ENCODE measurements around the gene HECW1.
"Not testable (repeated sequence)": the region's sequence is repeated elsewhere in the genome, so short reads cannot be mapped to it uniquely, and the experiment has no call there.

The HECW1 gene

DNA sequence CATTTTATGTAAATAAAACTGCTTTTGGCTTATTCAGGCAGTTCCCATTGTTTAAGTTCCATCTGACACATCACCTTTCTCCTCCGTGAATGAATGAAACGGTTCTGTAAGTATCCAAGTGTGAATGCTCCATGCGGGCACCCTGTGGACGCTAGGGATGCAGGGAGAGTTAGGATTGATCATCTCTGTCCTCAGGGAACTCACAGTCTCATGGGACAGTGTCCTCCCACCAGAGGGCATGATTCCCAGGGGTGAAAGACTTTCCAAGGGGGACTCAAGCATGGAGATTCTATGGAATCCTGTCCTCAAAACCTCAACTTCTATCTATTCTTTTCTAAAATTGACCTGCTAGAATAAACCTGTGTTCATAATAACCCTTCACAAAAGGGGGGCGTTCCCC lies 98.8 kb downstream of the HECW1 start:
- DNase-seq: no peak

DNA sequence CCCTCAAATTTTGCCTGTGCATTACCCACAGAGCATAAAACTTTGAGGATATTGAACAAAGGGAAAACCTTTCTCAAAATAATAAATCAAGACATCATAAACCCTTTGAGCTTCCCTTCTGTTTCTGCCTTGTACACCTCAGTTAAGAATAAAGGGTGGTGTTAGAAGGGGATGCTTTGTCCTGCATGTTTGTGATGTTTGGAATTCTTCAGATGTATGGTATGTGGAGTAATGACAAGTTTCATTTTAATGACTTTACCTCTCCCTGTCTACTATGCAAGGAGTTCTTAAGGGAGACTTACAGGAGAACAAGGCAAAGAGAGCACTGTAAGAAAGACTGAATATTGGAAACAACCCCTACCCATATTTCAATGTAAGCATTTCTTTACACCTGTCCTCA lies 99.2 kb downstream of the HECW1 start:
- DNase-seq: no peak

DNA sequence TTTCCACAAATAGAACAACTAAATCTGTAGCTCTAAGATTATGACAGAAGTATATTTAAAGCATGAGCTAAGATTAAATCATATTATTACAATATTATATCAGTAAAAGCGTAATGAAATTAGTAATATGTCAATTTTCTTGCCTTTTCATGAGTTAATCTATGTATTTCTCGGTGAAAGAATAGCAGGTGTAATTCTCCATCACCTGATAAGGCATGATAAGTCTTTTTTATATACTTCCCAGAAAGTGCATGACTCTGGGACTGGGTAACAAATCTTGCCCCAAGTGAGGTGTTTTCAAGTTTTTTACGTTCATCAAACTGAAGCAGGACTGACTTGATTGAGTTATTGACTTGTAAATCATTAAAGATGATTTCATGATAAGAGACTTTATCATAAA lies 100.5 kb downstream of the HECW1 start:
- DNase-seq: no peak

DNA sequence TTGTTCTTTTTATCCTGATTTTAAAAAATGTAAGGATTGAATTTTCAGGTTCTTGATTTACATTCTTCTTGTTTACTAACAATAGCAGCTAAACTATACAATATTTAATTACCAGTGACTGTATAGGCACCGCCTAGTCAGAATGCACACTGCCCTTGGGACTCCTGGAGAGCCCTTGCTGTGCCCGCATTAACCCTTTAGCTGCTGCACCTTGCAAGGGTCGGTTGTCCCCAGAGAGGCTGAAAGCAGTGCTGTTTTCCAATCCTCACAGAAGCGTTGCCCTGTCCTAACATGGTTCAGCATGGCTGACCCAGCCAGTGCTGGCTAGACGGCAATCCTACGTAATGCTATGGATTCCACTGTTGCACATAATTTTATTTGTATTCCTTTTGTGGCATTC lies 102.6 kb downstream of the HECW1 start:
- no peak for DNase-seq

DNA sequence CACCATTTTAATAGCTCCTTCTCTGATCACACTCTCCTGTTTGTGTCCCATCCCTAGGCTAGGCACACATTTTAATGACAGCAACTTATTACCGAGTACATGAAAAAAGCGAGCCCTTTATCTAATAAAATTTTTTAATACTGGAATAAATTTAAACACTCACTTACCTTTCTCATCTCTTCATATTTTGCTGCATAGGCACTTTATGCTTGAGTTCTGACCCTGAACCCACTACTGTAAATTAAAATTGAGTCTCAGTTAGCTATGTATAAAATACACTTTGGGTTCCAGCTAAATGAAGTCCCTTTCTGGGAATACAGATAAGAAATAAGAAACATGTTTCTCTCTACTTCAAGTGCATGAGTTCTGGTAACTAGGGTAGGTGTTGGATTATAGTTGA lies 104.6 kb downstream of the HECW1 start:
- no peak for DNase-seq

DNA sequence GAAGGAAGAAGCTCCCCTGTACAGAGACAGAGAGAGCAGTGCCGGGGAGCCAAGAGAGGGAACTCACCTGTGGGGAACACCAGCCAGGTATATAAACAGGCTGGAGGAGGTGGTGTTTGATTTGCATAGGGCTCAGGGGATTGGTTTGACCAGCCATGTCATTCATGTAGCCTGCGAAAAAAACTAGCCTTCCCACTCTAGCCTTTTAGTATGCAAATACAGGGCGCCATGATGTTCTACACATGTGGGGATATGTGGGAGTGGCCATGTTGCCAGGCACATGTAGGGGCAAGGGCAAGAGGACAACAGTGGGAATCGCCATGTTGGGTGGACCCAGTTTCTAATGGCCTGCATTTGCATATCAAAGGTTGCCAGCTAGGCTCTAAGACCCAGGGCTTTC lies 106.5 kb downstream of the HECW1 start:
- DNase-seq: not testable (repeated sequence)

DNA sequence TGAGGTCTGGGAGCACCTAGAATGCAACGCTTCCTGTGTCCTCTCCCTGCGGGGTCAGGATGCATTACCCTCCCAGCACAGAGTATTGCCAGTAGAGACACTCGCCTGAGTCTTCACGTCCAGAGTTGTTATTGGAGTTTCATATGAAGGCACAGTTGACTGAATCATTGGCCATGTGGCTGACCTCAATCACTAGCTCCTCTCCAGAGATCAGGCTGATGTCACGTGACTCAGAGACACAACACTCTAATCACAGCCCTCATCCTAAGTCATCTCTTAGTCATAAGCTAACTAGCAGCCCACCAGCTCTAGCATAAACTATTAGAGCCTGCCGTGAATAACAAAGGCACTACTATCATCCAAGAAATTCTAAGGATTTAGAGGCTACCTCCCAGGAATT lies 107.8 kb downstream of the HECW1 start:
- DNase-seq: no peak

DNA sequence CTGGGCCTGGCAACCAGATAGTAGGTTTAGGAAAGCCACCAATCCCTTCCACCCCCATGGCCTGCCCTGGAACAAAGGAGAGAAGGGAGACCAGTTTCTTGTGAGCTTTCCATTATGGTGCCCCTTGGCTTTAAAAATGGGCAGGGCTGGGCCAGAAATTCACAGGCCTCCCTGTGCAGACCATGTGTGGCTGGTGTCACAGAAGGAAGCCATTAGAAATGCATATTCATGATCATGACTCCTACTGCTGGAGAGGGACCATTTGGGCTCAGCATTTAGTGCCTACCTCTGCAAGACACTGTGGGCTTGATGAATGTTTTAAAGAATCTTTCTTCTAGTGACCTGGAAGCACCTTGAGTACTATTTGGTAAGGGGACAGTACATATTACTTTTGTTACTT lies 108.3 kb downstream of the HECW1 start:
- no peak for DNase-seq

DNA sequence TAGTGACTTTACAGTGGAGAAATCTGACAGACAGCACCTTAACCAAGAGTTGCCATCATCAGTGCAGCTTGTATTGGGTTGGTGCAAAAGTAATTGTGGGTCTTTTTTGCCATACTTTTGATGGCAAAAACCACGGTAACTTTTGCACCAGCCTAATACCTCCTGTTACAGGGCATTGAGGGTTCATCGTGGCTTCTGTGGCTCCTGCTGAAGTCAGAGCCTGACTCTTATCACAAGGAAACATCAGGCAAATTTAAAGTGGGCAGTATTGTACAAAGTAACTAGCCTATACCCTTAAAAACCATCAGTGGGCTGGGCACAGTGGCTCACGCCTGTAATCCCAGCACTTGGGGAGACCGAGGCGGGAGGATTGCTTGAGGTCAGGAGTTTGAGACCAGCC lies 117.4 kb downstream of the HECW1 start:
- DNase-seq: no peak

DNA sequence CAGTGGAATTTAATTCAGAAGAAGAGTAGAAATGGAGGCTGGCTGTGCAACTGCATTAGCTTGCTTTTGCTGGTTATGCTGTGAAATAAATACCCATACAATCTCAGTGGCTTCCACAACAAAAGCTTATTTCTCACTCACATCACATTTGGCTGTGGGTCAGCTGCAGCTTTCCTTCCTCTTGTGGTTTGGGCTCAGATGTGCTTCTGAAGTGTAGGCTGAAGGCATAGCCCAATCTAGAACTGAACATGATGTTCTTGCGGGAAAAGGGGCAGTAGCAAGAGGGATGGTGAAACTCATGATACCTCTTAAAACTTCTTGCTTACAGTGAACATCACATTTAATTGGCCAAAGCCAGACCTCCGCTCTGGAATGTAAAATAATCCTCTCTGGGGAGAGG lies 119.9 kb downstream of the HECW1 start:
- DNase-seq: no peak

DNA sequence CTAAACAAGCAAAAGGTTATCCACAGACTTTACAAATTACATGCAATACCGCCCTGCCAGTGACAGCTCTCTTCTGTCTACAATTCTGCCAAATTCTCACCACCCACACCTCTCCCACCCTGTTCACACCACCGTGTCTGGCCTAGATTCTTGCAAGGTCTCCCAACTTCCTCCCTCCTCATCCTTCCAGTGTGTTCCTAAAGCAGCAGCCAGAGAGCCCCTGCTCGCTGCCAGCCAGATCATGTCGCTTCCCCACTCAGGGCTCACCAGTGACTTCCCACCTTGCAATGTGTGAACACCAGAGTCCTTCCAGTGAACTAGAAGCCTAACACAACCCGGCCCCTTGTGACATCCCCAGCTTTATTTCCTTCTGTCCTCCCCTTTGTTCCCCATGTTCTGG lies 121.6 kb downstream of the HECW1 start:
- DNase-seq: no peak

DNA sequence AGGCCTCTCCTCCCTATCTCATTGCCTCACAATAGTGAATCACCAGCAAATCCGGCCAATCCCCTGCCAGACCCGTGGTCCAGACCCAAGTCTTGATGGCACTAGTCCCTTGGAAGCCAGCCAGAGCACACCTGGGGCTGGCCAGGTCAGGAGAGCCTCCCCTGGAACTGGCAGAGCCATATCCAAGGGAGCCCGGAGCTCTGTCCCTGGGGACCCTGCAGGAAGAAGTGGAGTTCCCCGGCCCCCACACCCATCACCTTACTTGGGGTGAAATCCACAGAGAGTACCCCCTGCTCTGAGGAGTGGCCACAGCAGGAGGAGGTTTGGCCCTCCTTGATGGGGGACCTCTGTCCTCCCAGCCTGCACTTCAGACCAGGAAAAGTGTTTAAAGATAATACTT lies 122.5 kb downstream of the HECW1 start:
- DNase-seq: no peak

DNA sequence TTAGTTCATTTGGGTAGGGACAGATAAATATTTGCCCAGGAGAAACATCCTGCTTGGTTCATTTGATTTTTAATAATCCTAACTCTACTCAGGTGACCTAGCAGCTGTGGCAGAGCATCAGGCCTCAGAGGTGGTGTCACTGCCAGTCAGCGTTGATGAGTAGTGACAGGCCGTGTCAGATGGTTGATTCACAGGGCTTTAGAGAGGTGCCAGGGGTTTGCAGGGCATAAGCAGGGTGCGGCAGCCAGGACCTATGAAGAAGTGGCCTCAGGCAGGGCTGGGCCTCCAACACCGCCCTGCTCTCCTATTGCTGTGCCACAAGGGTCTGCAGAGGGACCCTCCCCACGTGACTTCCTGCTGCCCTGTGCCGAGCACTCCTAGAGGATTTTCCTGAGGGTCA lies 128.1 kb downstream of the HECW1 start:
- DNase-seq: no peak

DNA sequence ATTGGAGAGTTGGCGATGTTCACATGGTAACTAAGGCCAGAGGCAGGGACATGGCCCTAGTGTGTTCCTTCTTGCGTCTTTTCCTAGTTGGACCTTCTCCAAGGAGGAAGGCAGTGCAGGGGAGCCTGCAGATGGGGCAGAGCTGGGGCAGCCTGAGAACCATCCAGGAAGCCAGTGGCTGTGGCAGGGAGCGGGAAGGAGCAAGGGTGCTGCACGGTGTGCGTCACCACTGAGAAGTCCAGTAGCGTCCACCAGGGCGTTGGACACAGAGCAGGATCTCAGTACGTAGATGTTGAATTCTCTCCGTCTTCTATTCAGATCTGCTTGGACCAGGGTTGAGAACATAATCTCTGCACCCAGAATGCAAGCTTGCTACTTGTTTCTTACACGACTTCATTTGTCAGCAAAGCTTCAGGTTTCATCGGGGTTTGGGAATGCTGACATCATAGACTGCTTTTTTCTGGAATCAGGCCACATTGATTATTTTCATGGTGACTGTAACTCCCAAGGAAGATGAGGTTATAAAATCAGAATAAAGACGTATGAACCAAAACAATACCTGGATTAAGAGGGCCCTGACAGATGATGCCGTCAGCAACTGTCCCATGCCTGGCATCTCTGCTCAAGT lies 130.3 kb downstream of the HECW1 start:
- no peak for DNase-seq

DNA sequence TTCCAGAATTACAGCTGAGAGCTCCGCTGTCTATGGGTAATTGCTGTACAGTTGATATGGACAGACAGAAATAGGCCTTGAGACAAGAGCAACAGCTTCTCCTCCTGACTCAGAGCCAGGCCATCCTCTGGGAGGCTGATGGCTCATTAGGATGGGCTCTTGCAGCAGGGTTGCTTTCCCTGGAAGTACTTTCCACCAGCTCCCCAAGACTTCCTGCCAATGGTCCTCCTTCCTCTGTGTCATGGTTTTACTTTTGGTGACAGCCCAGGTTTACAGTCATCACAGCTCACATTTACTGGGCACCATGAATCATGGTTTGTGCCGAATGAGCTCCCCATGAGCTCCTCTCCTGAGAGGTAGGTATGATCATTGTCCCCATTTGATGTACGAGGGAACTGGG lies 131.8 kb downstream of the HECW1 start:
- DNase-seq: no peak

DNA sequence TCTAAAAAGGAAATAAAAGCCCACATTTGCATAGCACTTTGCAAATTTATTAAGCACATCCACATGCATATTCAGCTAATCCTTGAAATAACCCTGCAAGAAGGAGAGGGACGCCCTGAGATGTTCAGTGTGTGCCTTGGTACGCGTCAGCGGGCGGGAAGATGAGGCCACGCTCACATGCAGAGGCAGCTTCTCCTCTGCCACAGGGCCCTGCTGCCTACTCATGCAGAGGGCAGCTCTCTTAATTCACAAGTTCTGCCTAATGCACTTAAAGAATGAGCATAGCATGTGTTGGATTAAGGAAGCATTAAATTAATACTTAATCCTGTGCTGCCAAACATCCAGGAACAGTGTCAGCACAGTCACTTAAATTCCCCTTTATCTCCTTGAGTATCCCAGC lies 132.3 kb downstream of the HECW1 start:
- no peak for DNase-seq

DNA sequence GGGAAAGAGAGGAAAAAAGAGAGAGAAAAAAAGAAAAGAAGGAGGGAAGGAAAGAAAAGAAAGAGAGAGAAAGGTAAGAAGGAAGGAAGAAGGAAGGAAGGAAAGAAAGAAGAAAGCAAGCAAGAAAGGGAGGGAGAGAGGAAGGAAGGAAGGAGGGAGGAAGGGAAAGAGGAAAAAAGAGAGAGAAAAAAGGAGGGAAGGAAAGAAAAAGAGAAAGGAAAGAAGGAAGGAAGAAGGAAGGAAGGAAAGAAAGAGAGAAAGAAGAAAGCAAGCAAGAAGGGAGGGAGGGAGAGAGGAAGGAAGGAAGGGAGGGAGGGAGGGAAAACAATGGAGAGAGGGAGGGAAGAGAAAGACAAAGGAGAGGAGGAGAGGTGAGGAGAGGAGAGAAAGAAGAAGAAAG lies 135.3 kb downstream of the HECW1 start:
- no peak for DNase-seq

DNA sequence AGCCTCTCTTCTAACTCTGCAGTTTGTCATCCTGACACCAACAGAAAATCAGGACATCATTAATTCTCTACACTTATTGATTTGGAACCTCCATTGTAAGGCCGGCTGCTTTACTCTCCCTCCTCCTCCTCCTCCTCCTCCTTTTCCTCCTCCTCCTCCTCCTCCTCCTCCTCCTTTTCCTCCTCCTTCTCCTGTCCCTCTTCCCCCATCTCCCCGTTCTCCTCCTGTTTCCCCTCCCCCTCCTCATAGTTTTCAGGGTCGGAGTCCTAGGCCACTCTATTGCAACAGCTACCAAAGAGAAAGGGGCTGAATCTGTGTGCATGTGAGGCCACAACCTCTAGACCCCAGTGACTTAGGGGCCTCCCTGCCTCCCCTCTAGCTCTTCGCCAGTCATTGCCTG lies 136.1 kb downstream of the HECW1 start:
- no peak for DNase-seq

DNA sequence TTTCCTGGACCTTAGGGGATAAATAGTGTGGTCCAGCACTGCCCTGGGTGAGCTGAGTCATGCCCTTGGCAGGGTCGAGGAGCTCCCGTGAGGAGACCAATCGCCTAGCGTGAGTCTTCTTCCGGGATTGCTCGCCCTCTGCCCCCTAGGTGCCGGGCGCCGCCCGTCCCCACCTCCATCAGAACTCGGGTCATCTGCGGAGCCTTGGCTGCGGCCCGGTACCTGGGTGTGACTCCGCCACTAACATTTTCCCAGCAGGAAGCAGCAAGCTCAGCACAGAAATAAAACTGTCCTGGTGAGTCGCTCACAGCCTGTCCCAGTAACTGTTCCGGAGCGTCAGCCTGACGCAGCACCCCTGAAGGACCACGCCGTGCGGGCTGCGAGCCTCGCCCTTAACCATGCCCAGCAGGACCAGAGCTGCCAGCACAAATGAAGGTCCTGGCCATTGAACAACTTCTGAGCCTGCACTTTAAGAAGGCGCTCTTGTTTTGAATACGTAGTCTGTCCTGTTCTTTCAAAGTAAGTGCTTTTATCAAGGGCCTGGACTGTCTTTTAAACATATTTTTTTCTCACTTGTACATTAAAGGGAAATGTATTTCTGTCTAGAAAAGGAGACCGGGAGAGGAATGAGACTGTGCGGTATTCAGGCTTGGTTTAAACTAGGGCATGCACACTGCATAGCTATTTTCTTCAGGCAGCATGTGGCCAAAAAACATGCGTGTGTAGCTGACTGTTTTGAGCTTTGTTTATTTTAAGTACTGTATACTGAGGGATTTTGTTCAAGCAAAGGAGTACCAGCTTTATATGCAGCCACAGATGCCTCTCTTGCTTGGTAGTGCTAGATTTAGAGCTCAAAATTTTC lies 136.7 kb downstream of the HECW1 start:
- DNase-seq: no peak

DNA sequence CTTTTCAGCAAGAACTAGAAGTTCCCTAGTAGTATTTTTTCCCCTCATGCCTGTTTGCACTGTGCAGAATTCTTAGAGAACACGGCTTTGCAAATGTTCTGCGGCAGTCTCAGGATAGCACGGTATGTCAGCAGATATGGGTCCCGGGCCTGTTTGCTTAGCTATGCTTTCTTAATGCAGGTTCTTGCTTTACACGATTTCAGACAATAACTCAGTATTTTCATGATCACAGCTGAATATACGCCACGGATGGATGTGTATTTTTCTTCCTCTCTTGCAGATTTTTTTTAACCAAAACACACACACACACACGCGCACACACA lies 137.3 kb downstream of the HECW1 start:
- DNase-seq: no peak

DNA sequence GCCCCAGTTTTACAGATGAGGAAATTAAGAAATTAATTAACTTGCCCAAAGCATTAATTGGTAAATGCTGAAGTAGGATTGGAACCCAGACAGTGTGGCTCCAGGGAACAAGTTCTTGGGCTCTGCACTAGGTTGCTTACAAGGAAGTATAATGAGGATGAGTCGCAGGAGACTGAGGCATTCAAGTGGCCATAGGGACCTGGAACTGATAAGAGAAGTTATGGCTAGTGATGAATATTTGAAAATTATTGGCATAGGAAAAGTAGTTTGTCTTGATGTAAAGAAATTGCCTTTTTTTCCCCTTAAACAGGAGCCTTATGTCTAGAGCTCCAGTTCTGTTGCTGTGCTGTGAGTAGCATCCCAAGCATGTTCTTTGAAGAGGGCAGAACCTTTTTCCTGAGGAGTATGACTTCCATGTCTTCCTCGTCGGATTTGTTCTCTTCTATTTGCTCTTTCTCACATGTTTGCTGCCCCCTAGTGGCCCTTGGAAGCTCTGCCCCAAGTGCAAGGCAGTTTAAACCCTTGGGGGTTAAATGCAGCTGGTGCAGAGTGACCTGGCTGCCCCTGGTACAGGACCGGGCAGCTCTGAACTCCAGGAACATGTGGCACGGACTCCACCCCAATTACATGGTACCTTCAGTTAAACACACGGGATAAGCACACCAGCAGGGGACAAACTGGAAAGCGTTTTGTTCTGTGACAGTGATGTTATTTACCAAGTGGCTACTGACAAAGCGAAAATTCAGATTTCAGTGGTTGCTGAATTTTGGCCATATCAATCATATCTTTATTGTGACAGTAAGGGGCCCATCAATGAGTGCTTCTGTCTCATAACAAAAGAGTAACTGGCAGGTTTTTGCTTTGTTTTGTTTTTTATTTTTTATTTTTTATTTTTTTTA lies 148.8 kb downstream of the HECW1 start:
- peak; percentile 30 for DNase-seq

DNA sequence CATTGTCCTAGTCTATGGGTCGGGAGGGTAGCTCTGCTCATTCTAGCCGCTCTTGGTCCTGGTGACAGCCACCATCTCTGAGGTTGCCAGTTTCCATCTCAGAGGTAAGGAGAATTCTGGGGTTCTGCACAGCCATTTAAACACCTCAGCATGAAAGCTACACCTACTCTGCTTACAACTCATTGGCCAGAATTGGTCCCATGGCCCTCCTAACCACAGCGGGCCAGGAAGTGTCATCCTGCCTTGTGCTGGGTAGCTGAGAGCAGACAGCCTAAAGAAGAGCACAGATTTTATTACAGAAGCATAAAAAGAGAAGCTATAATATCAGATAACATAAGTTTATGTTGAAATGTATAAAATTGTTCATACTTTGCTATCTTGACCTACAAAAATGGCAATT lies 152.7 kb downstream of the HECW1 start:
- no peak for DNase-seq

DNA sequence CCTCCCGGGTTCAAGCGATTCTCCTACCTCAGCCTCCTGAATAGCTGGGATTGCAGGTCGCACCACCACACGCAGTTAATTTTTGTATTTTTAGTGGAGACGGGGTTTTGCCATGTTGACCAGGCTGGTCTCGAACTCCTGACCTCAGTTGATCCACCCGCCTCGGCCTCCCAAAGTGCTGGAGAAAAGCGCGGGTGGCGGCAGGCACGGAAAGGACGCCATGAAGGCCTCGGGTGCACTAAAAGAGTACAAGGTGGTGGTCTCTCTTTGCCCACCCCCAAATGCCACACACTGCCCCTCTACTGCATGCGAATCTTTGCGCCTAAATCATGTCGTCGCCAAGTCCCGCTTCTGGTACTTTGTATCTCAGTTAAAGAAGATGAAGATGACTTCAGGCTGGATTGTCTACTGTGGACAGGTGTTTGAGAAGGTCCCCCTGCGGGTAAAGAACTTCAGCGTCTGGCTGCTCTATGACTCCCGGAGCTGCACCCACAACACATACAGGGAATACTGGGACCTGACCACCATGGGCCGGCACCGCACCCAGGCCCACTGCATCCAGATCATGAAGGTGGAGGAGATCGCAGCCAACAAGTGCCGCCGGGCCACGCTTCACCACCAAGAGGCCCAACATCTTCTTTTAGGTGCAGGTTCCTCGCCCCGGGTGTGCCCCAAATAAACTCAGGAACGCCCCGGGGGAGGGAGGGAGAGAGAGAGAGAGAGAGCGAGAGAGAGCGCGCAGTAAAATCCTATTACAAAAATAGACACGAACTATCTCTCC lies 161.7 kb downstream of the HECW1 start:
- no peak for DNase-seq
